ENCODE data around the gene EPB41.

DNA sequence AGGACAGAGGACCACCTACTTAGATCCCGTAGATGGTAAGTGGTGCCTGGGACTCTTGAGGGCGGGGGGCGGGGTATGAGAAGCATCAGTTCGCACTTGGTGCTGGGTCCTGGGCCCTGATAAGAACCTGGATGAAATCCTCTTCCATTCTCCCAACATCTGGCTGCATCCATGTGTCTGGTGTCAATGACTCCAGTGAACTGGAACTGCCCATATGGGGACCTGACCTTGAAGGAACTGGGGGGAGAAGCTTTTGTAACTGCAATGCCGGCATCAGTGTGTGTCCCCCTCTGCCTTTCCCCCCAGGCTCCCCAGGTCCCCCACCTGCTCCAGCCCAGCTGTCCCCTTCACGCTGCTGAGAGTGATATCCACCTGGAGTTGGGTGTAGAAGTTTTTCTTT is 49.7 kb upstream of the EPB41 start:
- TF ChIP-seq CTCF (IDR thresholded peaks at IDR 0.05; ENCODE audit: low read depth, low read length) = no peak
- TF ChIP-seq, protein P1, sequence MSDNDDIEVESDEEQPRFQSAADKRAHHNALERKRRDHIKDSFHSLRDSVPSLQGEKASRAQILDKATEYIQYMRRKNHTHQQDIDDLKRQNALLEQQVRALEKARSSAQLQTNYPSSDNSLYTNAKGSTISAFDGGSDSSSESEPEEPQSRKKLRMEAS (IDR thresholded peaks at IDR 0.05; ENCODE audit: low read depth, low read length) = no peak
- no peak for TF ChIP-seq POLR2A (IDR thresholded peaks at IDR 0.05; ENCODE audit: extremely low read depth, insufficient read length)
